NB4 (cell line): ENCODE results near the gene KRTAP20-3.

Source experiments
- CTCF ChIP-seq: IDR thresholded peaks from one replicate; pipeline ENCODE4 v1.5.1; 2012; ENCODE audit warnings: low read depth, low read length
- MYC ChIP-seq: IDR thresholded peaks from 2 replicates; pipeline ENCODE4 v1.6.1; 2011; ENCODE audit warnings: low read depth, low read length
- POLR2A ChIP-seq: IDR thresholded peaks from 2 replicates; pipeline ENCODE4 v1.6.1; 2011; ENCODE audit warnings: mild to moderate bottlenecking; ENCODE audit not compliant: insufficient read length; ENCODE audit errors: extremely low read depth

DNA sequence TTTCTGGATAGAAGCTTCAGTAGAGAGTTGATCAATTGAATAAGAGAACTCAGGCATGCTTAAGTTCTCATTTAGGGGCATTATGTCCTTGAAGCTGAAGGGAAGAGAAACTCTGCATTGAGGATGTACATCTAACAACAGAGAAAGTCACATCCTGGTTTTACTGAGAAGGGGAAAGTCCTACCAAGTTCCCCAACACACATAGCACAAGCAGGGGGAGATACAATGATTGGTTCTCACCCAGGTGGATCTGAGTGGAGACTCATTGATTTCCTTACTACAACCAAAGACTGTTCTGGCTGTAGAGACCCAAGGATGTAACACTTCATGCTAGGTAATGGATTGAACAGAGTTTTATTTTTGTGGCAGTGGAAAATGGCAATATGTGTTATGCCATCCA lies 27.5 kb upstream of the KRTAP20-3 start:
- TF ChIP-seq CTCF (no peak), POLR2A (no peak), MYC (no peak)
